K562 (cell line): Measurements from ENCODE around the gene KLK10. TPM values are rescaled to one million over a fixed set of nuclear protein-coding genes. Genes with fewer than 3 reads are reported as not detected.

Experiments used
- ATAC-seq: fragments of 200-7000 bp; cut with Tn5 transposase; 3 replicates; pipeline ENCODE4 v1.9.1; 2020; ENCODE audit warnings: moderate library complexity
- BruUV-seq: library from RNA; stranded (reverse); fragments of 400-500 nt; replicated peaks from 2 replicates; lab custom pipeline; 2021; lab: Mats Ljungman, UMichigan
- CTCF ChIA-PET: fragments of 300-600 bp; formaldehyde crosslinking; extraction: SDS; loops from one replicate; lab custom pipeline; 2021; ENCODE audit warnings: low intra/inter-chr PET ratio; lab: Yijun Ruan, JAX
- POLR2A ChIA-PET: fragments of 300-600, 350-650 bp; sonication (Branson Sonifier 250); formaldehyde crosslinking; extraction: SDS; loops from one replicate; lab custom pipeline; 2021; ENCODE audit warnings: antibody characterized with exemption, inconsistent platforms; lab: Yijun Ruan, JAX
- DNase-seq, 4 experiments: peaks; one replicate each; pipeline versions ENCODE4 v3.0.0 to v3.0.0-alpha.2; 2011 to 2018; ENCODE audit warnings: low spot score in 3 of 4, mixed read lengths in 3 of 4; ENCODE audit errors: extremely low read depth in 1 of 4
- FAIRE-seq: peaks from 2 replicates; lab custom pipeline; 2011; peaks lifted over from hg19 to GRCh38; lab: Jason Lieb, UNC
- H2AFZ ChIP-seq: 2 replicates; pipeline ENCODE4 v1.6.0; 2011; ENCODE audit warnings: low read depth, low read length, control low read depth, inconsistent platforms
- H3K27ac ChIP-seq: fragments of 200-600 bp; 3 replicates; pipeline ENCODE4 v1.8.0; 2011; ENCODE audit warnings: low read depth, mild to moderate bottlenecking, control low read depth, inconsistent platforms, low read length, moderate library complexity, mixed read lengths; ENCODE audit errors: extremely low read depth
- H3K27me3 ChIP-seq, 2 experiments: fragments of 300-600 bp in 1 of 2; 2 replicates in 1 of 2; 3 replicates in 1 of 2; pipeline versions ENCODE4 v1.6.0 to v1.8.0; 2011; ENCODE audit warnings: inconsistent platforms in 2 of 2, low read length in 2 of 2, mild to moderate bottlenecking in 1 of 2, mixed read lengths in 1 of 2, moderate library complexity in 1 of 2; ENCODE audit not compliant: control insufficient read depth in 2 of 2, insufficient read depth in 2 of 2
- H3K36me3 ChIP-seq: fragments of 300-600 bp; 3 replicates; pipeline ENCODE4 v1.8.0; 2011; ENCODE audit warnings: mild to moderate bottlenecking, low read length, inconsistent platforms; ENCODE audit not compliant: control insufficient read depth, insufficient read depth
- H3K4me1 ChIP-seq, 2 experiments: fragments of 200-600 bp in 1 of 2; replicated peaks in 1 of 2; 2 replicates in 1 of 2; 3 replicates in 1 of 2; pipeline versions ENCODE4 v1.5.1 to v1.8.0; 2011; ENCODE audit warnings: inconsistent platforms in 2 of 2, low read length in 2 of 2, mild to moderate bottlenecking in 1 of 2, mixed read lengths in 1 of 2, moderate library complexity in 1 of 2; ENCODE audit not compliant: control insufficient read depth in 2 of 2, insufficient read depth in 2 of 2
- H3K4me2 ChIP-seq: 2 replicates; pipeline ENCODE4 v1.6.1; 2011; ENCODE audit warnings: low read length, control low read depth, inconsistent platforms, mixed read lengths; ENCODE audit not compliant: insufficient read depth
- H3K4me3 ChIP-seq: fragments of 200-600 bp; sonication (generic), shearing (Covaris generic); 2 replicates; pipeline ENCODE4 v1.5.1; 2016; ENCODE audit warnings: control low read depth, inconsistent platforms
- H3K79me2 ChIP-seq: fragments of 200-600 bp; 3 replicates; pipeline ENCODE4 v1.8.0; 2011; ENCODE audit warnings: low read length, inconsistent platforms; ENCODE audit not compliant: control insufficient read depth, insufficient read depth
- H3K9ac ChIP-seq, 2 experiments: 2 replicates each; pipeline versions ENCODE4 v1.6.0 to v1.6.1; 2011; ENCODE audit warnings: low read depth in 2 of 2, low read length in 2 of 2, control low read depth in 1 of 2, inconsistent platforms in 1 of 2, mild to moderate bottlenecking in 1 of 2, mixed read lengths in 1 of 2; ENCODE audit not compliant: insufficient read depth in 1 of 2
- H3K9me1 ChIP-seq: one replicate; pipeline ENCODE4 v1.6.0; 2011; ENCODE audit warnings: inconsistent platforms, mild to moderate bottlenecking, low read length, moderate library complexity; ENCODE audit not compliant: control insufficient read depth, insufficient read depth
- H3K9me3 ChIP-seq: replicated peaks from 2 replicates; pipeline ENCODE4 v1.5.1; 2011; ENCODE audit warnings: low read depth, low read length, inconsistent platforms; ENCODE audit not compliant: control insufficient read depth, insufficient read depth
- H4K20me1 ChIP-seq: replicated peaks from 2 replicates; pipeline ENCODE4 v1.6.1; 2011; ENCODE audit warnings: low read length, inconsistent platforms, mixed read lengths; ENCODE audit not compliant: control insufficient read depth, insufficient read depth
- ARHGAP35 ChIP-seq: fragments of 450-650 bp; IDR thresholded peaks from 2 replicates; pipeline ENCODE4 v1.6.1; 2018; ENCODE audit not compliant: partially characterized antibody
- ATF1 ChIP-seq, 2 experiments: fragments of 450-650 bp in 1 of 2; IDR thresholded peaks; 2 replicates each; pipeline ENCODE4 v1.6.1; 2016; ENCODE audit warnings: missing compliant biosample characterization in 1 of 2, missing genetic modification characterization in 1 of 2
- C11orf30 ChIP-seq: fragments of 450-650 bp; IDR thresholded peaks from 2 replicates; pipeline ENCODE4 v1.6.1; 2016; ENCODE audit warnings: low read depth, mild to moderate bottlenecking
- CBX8 ChIP-seq: fragments of 200-600 bp; sonication (generic); IDR thresholded peaks from 2 replicates; pipeline ENCODE4 v1.6.1; 2012; ENCODE audit warnings: borderline replicate concordance, mixed run types, low read depth, mild to moderate bottlenecking, moderate library complexity, mixed read lengths, low read length, control low read depth, inconsistent platforms; ENCODE audit not compliant: poor library complexity, severe bottlenecking; ENCODE audit errors: extremely low read depth
- CSDE1 ChIP-seq, 2 experiments: fragments of 450-650 bp; IDR thresholded peaks; 2 replicates each; pipeline ENCODE4 v1.6.1; 2016; ENCODE audit warnings: mild to moderate bottlenecking in 1 of 2
- FOXM1 ChIP-seq, 2 experiments: fragments of 450-650 bp in 1 of 2; sonication (generic) in 1 of 2; formaldehyde crosslinking in 1 of 2; IDR thresholded peaks; 2 replicates each; pipeline versions ENCODE4 v1.6.1 to v1.9.0; 2017 to 2022; ENCODE audit warnings: low read depth in 2 of 2, mild to moderate bottlenecking in 2 of 2, missing genetic modification reagents in 1 of 2, moderate library complexity in 1 of 2
- MAFF ChIP-seq: IDR thresholded peaks from 2 replicates; pipeline ENCODE4 v1.6.1; 2012; ENCODE audit warnings: low read length, improper control_type of control experiment
- MAFG ChIP-seq: fragments of 450-650 bp; conservative IDR thresholded peaks from 2 replicates; pipeline ENCODE4 v1.6.1; 2016; ENCODE audit warnings: missing genetic modification characterization, missing compliant biosample characterization
- POU5F1 ChIP-seq: fragments of 150-350 bp; IDR thresholded peaks from 2 replicates; pipeline ENCODE4 v1.6.1; 2014; ENCODE audit warnings: borderline replicate concordance, low read length, low read depth, mild to moderate bottlenecking; ENCODE audit not compliant: partially characterized antibody
- SRF ChIP-seq, 2 experiments: fragments of 250-450, 450-650 bp in 1 of 2; sonication (Bioruptor Pico) in 1 of 2; sonication (generic) in 1 of 2; formaldehyde crosslinking; IDR thresholded peaks; 2 replicates each; pipeline versions ENCODE4 v1.5.0 to v1.5.1; 2020 to 2022; ENCODE audit warnings: mild to moderate bottlenecking in 1 of 2, missing genetic modification reagents in 1 of 2
- TEAD4 ChIP-seq, 2 experiments: sonication (generic) in 1 of 2; formaldehyde crosslinking in 1 of 2; IDR thresholded peaks; 2 replicates each; pipeline versions ENCODE4 v1.6.1 to v1.8.0; 2012 to 2022; ENCODE audit warnings: borderline replicate concordance in 1 of 2, inconsistent platforms in 1 of 2, low read length in 1 of 2, mild to moderate bottlenecking in 1 of 2, missing genetic modification reagents in 1 of 2
- YBX1 ChIP-seq: fragments of 450-650 bp; IDR thresholded peaks from 2 replicates; pipeline ENCODE4 v1.7.1; 2016; ENCODE audit warnings: mild to moderate bottlenecking
- ZKSCAN1 ChIP-seq: fragments of 150-350 bp; IDR thresholded peaks from 2 replicates; pipeline ENCODE4 v1.6.1; 2016; ENCODE audit warnings: low read depth, low read length
- ZNF133 ChIP-seq: fragments of 250-450 bp; sonication (Bioruptor Pico); IDR thresholded peaks from 2 replicates; pipeline ENCODE4 v1.4.0; 2020; ENCODE audit warnings: mild to moderate bottlenecking
- ZNF146 ChIP-seq: IDR thresholded peaks from one replicate; pipeline ENCODE4 v1.6.1; 2018; ENCODE audit warnings: missing compliant biosample characterization; ENCODE audit not compliant: unreplicated experiment
- ZNF282 ChIP-seq: sonication (generic); formaldehyde crosslinking; IDR thresholded peaks from 2 replicates; pipeline ENCODE4 v1.8.1; 2023; ENCODE audit warnings: missing genetic modification reagents
- ZNF431 ChIP-seq: sonication (generic); formaldehyde crosslinking; IDR thresholded peaks from 2 replicates; pipeline ENCODE4 v1.8.0; 2022; ENCODE audit warnings: mild to moderate bottlenecking, missing genetic modification reagents
- ZNF75A ChIP-seq: fragments of 450-650 bp; formaldehyde crosslinking; IDR thresholded peaks from 2 replicates; pipeline ENCODE4 v1.4.0; 2020; ENCODE audit warnings: mild to moderate bottlenecking
- WGBS: fragments of 100-300 bp; shearing (Covaris generic); methylation state at CpG from one replicate; pipeline ENCODE4 v1.1.6; 2016; ENCODE audit warnings: low coverage, mixed read lengths; ENCODE audit not compliant: insufficient coverage; ENCODE audit errors: missing lambda C conversion rate; 5-methylcytosine and 5-hydroxymethylcytosine counted together
- in situ Hi-C: fragments of 300-500 bp; cut with MboI; formaldehyde crosslinking; loops from 4 replicates; pipeline ENCODE4 v1.15.0; 2018; ENCODE audit warnings: inconsistent platforms, mixed read lengths
- intact Hi-C: fragments of 100-400 bp; cut with micrococcal nuclease; formaldehyde crosslinking; loops from 2 replicates; pipeline ENCODE4 v1.14.2; 2022
- polyA plus RNA-seq, 8 experiments: library from polyadenylated mRNA; depleted of rRNA in 4 of 8; stranded (reverse) in 5 of 8; unstranded in 3 of 8; fragments of >200 nt; fragmentation: Nextera tagmentation in 2 of 8; fragmentation: Illumina TruSeq in 1 of 8; extraction: Ambion mirVana in 2 of 8; extraction: Trizol in 1 of 8; gene quantifications; 2 replicates each; pipeline versions ENCODE4 v1.2.1 to v1.2.3, GENCODE V29; 2011 to 2014; ENCODE audit warnings: inconsistent platforms in 1 of 8, missing spikeins in 1 of 8
- total RNA-seq, 7 experiments: library from RNA; depleted of rRNA in 6 of 7; stranded (reverse); fragments of >200 nt in 6 of 7; fragmentation: Illumina TruSeq in 2 of 7; extraction: Trizol in 2 of 7; gene quantifications; 2 replicates each; pipeline versions ENCODE4 v1.2.1 to v1.2.3, GENCODE V29; 2011 to 2021; ENCODE audit warnings: low replicate concordance in 1 of 7
- TF ChIP-seq, protein P1 (sequence below): sonication (generic); formaldehyde crosslinking; IDR thresholded peaks from 2 replicates; pipeline ENCODE4 v1.9.0; 2022; ENCODE audit warnings: mild to moderate bottlenecking, missing genetic modification reagents
- TF ChIP-seq, protein P2 (sequence below), 2 experiments: fragments of 450-650 bp in 1 of 2; sonication (generic) in 1 of 2; formaldehyde crosslinking in 1 of 2; IDR thresholded peaks in 1 of 2; conservative IDR thresholded peaks in 1 of 2; 2 replicates each; pipeline versions ENCODE4 v1.6.1 to v1.8.1; 2016 to 2023; ENCODE audit warnings: mild to moderate bottlenecking in 2 of 2, moderate library complexity in 2 of 2, inconsistent platforms in 1 of 2, missing genetic modification reagents in 1 of 2
- TF ChIP-seq, protein P3 (sequence below): sonication (generic); formaldehyde crosslinking; IDR thresholded peaks from 2 replicates; pipeline ENCODE4 v1.8.0; 2022; ENCODE audit warnings: mild to moderate bottlenecking, low read depth, missing genetic modification reagents

The KLK10 gene
- total and polyA plus RNA-seq, 9 of the 15 experiments (the other 6 are each of a cell fraction or from before 2014, with no cell fraction given), result 0.11 TPM; not detected in 8

DNA sequence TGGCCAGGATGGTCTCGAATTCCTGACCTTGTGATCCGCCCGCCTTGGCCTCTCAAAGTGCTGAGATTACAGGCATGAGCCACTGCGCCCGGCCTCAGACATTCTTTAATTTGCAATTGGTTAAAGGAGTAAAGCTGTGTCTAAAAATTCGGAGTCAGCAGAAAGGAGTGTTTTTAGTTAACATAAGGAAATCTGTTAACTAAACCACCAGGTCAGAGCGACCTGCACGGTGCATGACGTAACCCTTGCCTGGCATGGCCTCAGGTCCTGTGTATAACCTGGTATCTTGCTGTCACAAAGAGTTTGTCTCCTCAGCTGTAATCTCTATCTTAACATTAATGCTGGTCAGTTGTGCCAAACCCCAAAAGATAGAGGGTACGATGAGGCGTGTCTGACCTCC, 24.8 kb upstream of the KLK10 start:
- Histone ChIP-seq H4K20me1 (no peaks in the 10 kb centered on the region), H3K4me2 (no peak overlapping the region), H3K9me1 (no peaks in the 10 kb centered on the region), H2AFZ (no peak overlapping the region), H3K36me3 (no peaks in the 10 kb centered on the region), H3K27me3 (peaks cover 12 to 18% of the 10 kb centered on the region in 2 experiments; a peak in 3 of 5 replicates), H3K79me2 (no peaks in the 10 kb centered on the region), H3K4me1 (no peaks in the 10 kb centered on the region), H3K9ac (no peak overlapping the region), H3K9me3 (no peaks in the 10 kb centered on the region), H3K4me3 (no peak overlapping the region), H3K27ac (no peak overlapping the region)
- ChIA-PET POLR2A (interaction anchor here (0.7 to 1.5 kb wide), 4 partner anchors 8 to 740 kb away, joined by 3 to 5 read pairs (median 4); no protein-coding TSS in a partner anchor), CTCF (no interaction called here)
- ATAC-seq, result no peak
- no TSS peak for BruUV-seq
- DNase-seq, result no peak
- intact Hi-C loops, result no loop called here
- in situ Hi-C loops, result no loop called here
- no peak for FAIRE-seq
- 31% methylated on average over 11 of the region's 11 CpGs for WGBS
- TF ChIP-seq ZKSCAN1 (no peak), MAFG (tag) (peak; percentile 40; the same call in 1 of the 2 replicates), ARHGAP35 (no peak), ZNF133 (CRISPR knock-in tag) (no peak), YBX1 (no peak), MAFF (peak; percentile 53; the same call in 1 of the 2 replicates), ZNF75A (no peak), CBX8 (no peak), TEAD4 (IDR thresholded peaks at IDR 0.05; ENCODE audit: low read length) (no peak), TEAD4 (CRISPR knock-in tag; IDR thresholded peaks at IDR 0.05; ENCODE audit: borderline replicate concordance) (no peak), CSDE1 (IDR thresholded peaks at IDR 0.05) (no peak), ZNF146 (CRISPR knock-in tag) (no peak), POU5F1 (no peak), C11orf30 (peak; percentile 80), ATF1 (CRISPR knock-in tag; IDR thresholded peaks at IDR 0.05) (no peak), ATF1 (tag; IDR thresholded peaks at IDR 0.05) (no peak), ZNF431 (CRISPR knock-in tag) (no peak), ZNF282 (no peak), FOXM1 (IDR thresholded peaks at IDR 0.05; ENCODE audit: low read depth) (no peak), FOXM1 (CRISPR knock-in tag; IDR thresholded peaks at IDR 0.05; ENCODE audit: low read depth) (no peak), SRF (CRISPR knock-in tag; IDR thresholded peaks at IDR 0.05) (no peak)
- TF ChIP-seq, protein P1, sequence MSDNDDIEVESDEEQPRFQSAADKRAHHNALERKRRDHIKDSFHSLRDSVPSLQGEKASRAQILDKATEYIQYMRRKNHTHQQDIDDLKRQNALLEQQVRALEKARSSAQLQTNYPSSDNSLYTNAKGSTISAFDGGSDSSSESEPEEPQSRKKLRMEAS (CRISPR knock-in tag), result no peak
- TF ChIP-seq, protein P2, sequence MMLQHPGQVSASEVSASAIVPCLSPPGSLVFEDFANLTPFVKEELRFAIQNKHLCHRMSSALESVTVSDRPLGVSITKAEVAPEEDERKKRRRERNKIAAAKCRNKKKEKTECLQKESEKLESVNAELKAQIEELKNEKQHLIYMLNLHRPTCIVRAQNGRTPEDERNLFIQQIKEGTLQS (IDR thresholded peaks at IDR 0.05), result 0 out of 2 replicates have a peak, but pooled peaks have one; percentile 29
- TF ChIP-seq, protein P2 (CRISPR knock-in tag; conservative IDR thresholded peaks at IDR 0.05), result no peak
- TF ChIP-seq, protein P3, sequence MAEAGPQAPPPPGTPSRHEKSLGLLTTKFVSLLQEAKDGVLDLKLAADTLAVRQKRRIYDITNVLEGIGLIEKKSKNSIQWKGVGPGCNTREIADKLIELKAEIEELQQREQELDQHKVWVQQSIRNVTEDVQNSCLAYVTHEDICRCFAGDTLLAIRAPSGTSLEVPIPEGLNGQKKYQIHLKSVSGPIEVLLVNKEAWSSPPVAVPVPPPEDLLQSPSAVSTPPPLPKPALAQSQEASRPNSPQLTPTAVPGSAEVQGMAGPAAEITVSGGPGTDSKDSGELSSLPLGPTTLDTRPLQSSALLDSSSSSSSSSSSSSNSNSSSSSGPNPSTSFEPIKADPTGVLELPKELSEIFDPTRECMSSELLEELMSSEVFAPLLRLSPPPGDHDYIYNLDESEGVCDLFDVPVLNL (CRISPR knock-in tag), result no peak
